ENCODE measurements around the gene REXO1. TPM values are rescaled to one million over a fixed set of nuclear protein-coding genes. Genes with fewer than 3 reads are reported as not detected.

Gene REXO1
- total RNA-seq, 1 donor from 2014 or later = 39.3 TPM

- no peaks in the 10 kb centered on the region for H3K9me3 Mint-ChIP-seq (ENCODE audit: unreplicated experiment)
- no peak for DNase-seq (ENCODE audit: extremely low spot score, unreplicated experiment)
Measured at GRCh38 chr19:1846517-1847204, 1.6 kb downstream of the REXO1 start.

GRCh38 chr19:1845642-1846041, 2.6 kb downstream of the REXO1 start:
- TF ChIP-seq CTCF (IDR thresholded peaks at IDR 0.05) = no peak
- H3K4me3 Mint-ChIP-seq (ENCODE audit: unreplicated experiment) = peak overlapping the region; percentile 63
- H3K27ac Mint-ChIP-seq (ENCODE audit: unreplicated experiment) = peak overlapping the region; percentile 21
- peaks cover 3% of the 10 kb centered on the region for H3K36me3 Mint-ChIP-seq (ENCODE audit: unreplicated experiment)
- H3K4me1 Mint-ChIP-seq (ENCODE audit: unreplicated experiment) = peaks cover 49% of the 10 kb centered on the region
- no peaks in the 10 kb centered on the region for H3K27me3 Mint-ChIP-seq (ENCODE audit: unreplicated experiment)
- DNase-seq (ENCODE audit: extremely low spot score, unreplicated experiment) = no peak
- no peaks in the 10 kb centered on the region for H3K9me3 Mint-ChIP-seq (ENCODE audit: unreplicated experiment)

More at GRCh38 chr19:1846517-1847204, 1.6 kb downstream of the REXO1 start:
- Mint-ChIP-seq H3K27ac (ENCODE audit: unreplicated experiment) (peak overlapping the region; percentile 92), H3K4me1 (ENCODE audit: unreplicated experiment) (peaks cover 40% of the 10 kb centered on the region), H3K27me3 (ENCODE audit: unreplicated experiment) (no peaks in the 10 kb centered on the region), H3K4me3 (ENCODE audit: unreplicated experiment) (peak overlapping the region; percentile 85), H3K36me3 (ENCODE audit: unreplicated experiment) (peaks cover 3% of the 10 kb centered on the region)
- no peak for TF ChIP-seq CTCF (IDR thresholded peaks at IDR 0.05)

GRCh38 chr19:1845125-1845515, 3.2 kb downstream of the REXO1 start:
- Mint-ChIP-seq H3K4me3 (ENCODE audit: unreplicated experiment) (no peak overlapping the region), H3K9me3 (ENCODE audit: unreplicated experiment) (no peaks in the 10 kb centered on the region), H3K27me3 (ENCODE audit: unreplicated experiment) (no peaks in the 10 kb centered on the region), H3K27ac (ENCODE audit: unreplicated experiment) (no peak overlapping the region), H3K36me3 (ENCODE audit: unreplicated experiment) (peaks cover 3% of the 10 kb centered on the region), H3K4me1 (ENCODE audit: unreplicated experiment) (peaks cover 54% of the 10 kb centered on the region)
- no peak for DNase-seq (ENCODE audit: extremely low spot score, unreplicated experiment)
- TF ChIP-seq CTCF (IDR thresholded peaks at IDR 0.05) = no peak

GRCh38 chr19:1844513-1845124, 3.7 kb downstream of the REXO1 start:
- peaks cover 55% of the 10 kb centered on the region for H3K4me1 Mint-ChIP-seq (ENCODE audit: unreplicated experiment)
- no peak overlapping the region for H3K4me3 Mint-ChIP-seq (ENCODE audit: unreplicated experiment)

More at GRCh38 chr19:1844513-1845124, 3.7 kb downstream of the REXO1 start:
- H3K36me3 Mint-ChIP-seq (ENCODE audit: unreplicated experiment) = peaks cover 3% of the 10 kb centered on the region
- no peaks in the 10 kb centered on the region for H3K9me3 Mint-ChIP-seq (ENCODE audit: unreplicated experiment)
- no peaks in the 10 kb centered on the region for H3K27me3 Mint-ChIP-seq (ENCODE audit: unreplicated experiment)
- TF ChIP-seq CTCF (IDR thresholded peaks at IDR 0.05) = no peak
- DNase-seq (ENCODE audit: extremely low spot score, unreplicated experiment) = no peak
- no peak overlapping the region for H3K27ac Mint-ChIP-seq (ENCODE audit: unreplicated experiment)
